H9 (cell line): ENCODE measurements around the gene PPIP5K2. TPM values are rescaled to one million over a fixed set of nuclear protein-coding genes. Genes with fewer than 3 reads are reported as not detected.

ENCODE experiments used
- DNase-seq: peaks from one replicate; pipeline ENCODE4 v3.0.0-alpha.2; 2017
- H2AFZ ChIP-seq: one replicate; pipeline ENCODE4 v1.6.1; 2013; ENCODE audit warnings: mild to moderate bottlenecking, low read length, control low read depth, moderate library complexity
- H2AK5ac ChIP-seq: 2 replicates; pipeline ENCODE4 v1.6.1; 2013; ENCODE audit warnings: low read length, control low read depth, mixed read lengths; ENCODE audit not compliant: insufficient read length
- H2BK120ac ChIP-seq: one replicate; pipeline ENCODE4 v1.6.1; 2013; ENCODE audit warnings: low read depth, mild to moderate bottlenecking, low read length, control low read depth, inconsistent platforms; ENCODE audit not compliant: poor library complexity, severe bottlenecking
- H2BK12ac ChIP-seq: 2 replicates; pipeline ENCODE4 v1.6.1; 2013; ENCODE audit warnings: low read length, control low read depth, mixed read lengths, low read depth; ENCODE audit not compliant: insufficient read length
- H2BK15ac ChIP-seq: 2 replicates; pipeline ENCODE4 v1.6.1; 2013; ENCODE audit warnings: low read depth, low read length, control low read depth
- H2BK20ac ChIP-seq: one replicate; pipeline ENCODE4 v1.6.1; 2013; ENCODE audit warnings: low read depth, mild to moderate bottlenecking, low read length, control low read depth, inconsistent platforms; ENCODE audit not compliant: poor library complexity, severe bottlenecking
- H2BK5ac ChIP-seq: 2 replicates; pipeline ENCODE4 v1.6.1; 2013; ENCODE audit warnings: low read length, control low read depth, mixed read lengths; ENCODE audit not compliant: insufficient read length
- H3K14ac ChIP-seq: 2 replicates; pipeline ENCODE4 v1.6.1; 2013; ENCODE audit warnings: low read length, control low read depth; ENCODE audit not compliant: insufficient read depth
- H3K18ac ChIP-seq: 2 replicates; pipeline ENCODE4 v1.6.1; 2013; ENCODE audit warnings: low read depth, mild to moderate bottlenecking, mixed read lengths, low read length, control low read depth; ENCODE audit not compliant: insufficient read length
- H3K23ac ChIP-seq: 2 replicates; pipeline ENCODE4 v1.6.1; 2013; ENCODE audit warnings: low read length, control low read depth, mixed read lengths, low read depth; ENCODE audit not compliant: insufficient read length
- H3K23me2 ChIP-seq: 2 replicates; pipeline ENCODE4 v1.6.1; 2013; ENCODE audit warnings: low read depth, mild to moderate bottlenecking, mixed read lengths, low read length, control low read depth; ENCODE audit not compliant: insufficient read length, poor library complexity, severe bottlenecking
- H3K27ac ChIP-seq: 2 replicates; pipeline ENCODE4 v1.5.1; 2013; ENCODE audit warnings: low read length, control low read depth, mixed read lengths, low read depth; ENCODE audit not compliant: insufficient read length
- H3K27me3 ChIP-seq: 2 replicates; pipeline ENCODE4 v1.6.1; 2013; ENCODE audit warnings: low read length, control low read depth, inconsistent platforms; ENCODE audit not compliant: insufficient read depth
- H3K4ac ChIP-seq: 2 replicates; pipeline ENCODE4 v1.6.1; 2013; ENCODE audit warnings: low read depth, mild to moderate bottlenecking, control low read depth, inconsistent platforms, low read length, moderate library complexity
- H3K4me1 ChIP-seq: 2 replicates; pipeline ENCODE4 v1.6.1; 2013; ENCODE audit warnings: low read length, control low read depth, inconsistent platforms; ENCODE audit not compliant: insufficient read depth
- H3K4me2 ChIP-seq: 2 replicates; pipeline ENCODE4 v1.6.1; 2013; ENCODE audit warnings: low read length, control low read depth, mixed read lengths; ENCODE audit not compliant: insufficient read length, insufficient read depth
- H3K56ac ChIP-seq: 2 replicates; pipeline ENCODE4 v1.6.1; 2013; ENCODE audit warnings: low read depth, mild to moderate bottlenecking, mixed read lengths, low read length, control low read depth; ENCODE audit not compliant: insufficient read length
- H3K79me1 ChIP-seq: 2 replicates; pipeline ENCODE4 v1.6.1; 2013; ENCODE audit warnings: low read depth, mild to moderate bottlenecking, moderate library complexity, low read length, control low read depth, inconsistent platforms; ENCODE audit not compliant: insufficient read depth, poor library complexity, severe bottlenecking
- H3K79me2 ChIP-seq: 2 replicates; pipeline ENCODE4 v1.6.1; 2013; ENCODE audit warnings: low read length, control low read depth, inconsistent platforms; ENCODE audit not compliant: insufficient read depth
- H3K9ac ChIP-seq: 2 replicates; pipeline ENCODE4 v1.6.1; 2013; ENCODE audit warnings: low read length, control low read depth, mixed read lengths; ENCODE audit not compliant: insufficient read length; ENCODE audit errors: extremely low read depth
- H3K9me3 ChIP-seq: one replicate; pipeline ENCODE4 v1.6.1; 2013; ENCODE audit warnings: low read depth, low read length, inconsistent platforms; ENCODE audit not compliant: control insufficient read depth
- H3T11ph ChIP-seq: one replicate; pipeline ENCODE4 v1.6.1; 2013; ENCODE audit warnings: mild to moderate bottlenecking, low read length, control low read depth, inconsistent platforms
- H4K20me1 ChIP-seq: one replicate; pipeline ENCODE4 v1.6.1; 2013; ENCODE audit not compliant: control insufficient read depth, insufficient read length, insufficient read depth
- H4K5ac ChIP-seq: 2 replicates; pipeline ENCODE4 v1.6.1; 2013; ENCODE audit warnings: low read depth, mild to moderate bottlenecking, mixed read lengths, low read length, control low read depth; ENCODE audit not compliant: insufficient read length
- H4K8ac ChIP-seq: replicated peaks from 2 replicates; pipeline ENCODE4 v1.6.1; 2013; ENCODE audit warnings: low read length, control low read depth, mixed read lengths, low read depth; ENCODE audit not compliant: insufficient read length
- H4K91ac ChIP-seq: 2 replicates; pipeline ENCODE4 v1.6.1; 2013; ENCODE audit warnings: low read depth, mild to moderate bottlenecking, moderate library complexity, mixed read lengths, low read length, control low read depth; ENCODE audit not compliant: insufficient read length
- H3K27ac Mint-ChIP-seq, 3 experiments: 2 replicates in 2 of 3; 3 replicates in 1 of 3; pipeline ENCODE4 v1.8.0; 2020 to 2021; ENCODE audit warnings: mixed read lengths in 3 of 3, mild to moderate bottlenecking in 1 of 3, moderate library complexity in 1 of 3
- H3K27me3 Mint-ChIP-seq: 2 replicates; pipeline ENCODE4 v1.8.0; 2021; ENCODE audit warnings: low read depth, mild to moderate bottlenecking, moderate library complexity, mixed read lengths
- H3K36me3 Mint-ChIP-seq, 3 experiments: 2 replicates in 2 of 3; 3 replicates in 1 of 3; pipeline ENCODE4 v1.8.0; 2020 to 2021; ENCODE audit warnings: low read depth in 3 of 3, mixed read lengths in 3 of 3; ENCODE audit not compliant: insufficient read depth in 1 of 3
- H3K4me1 Mint-ChIP-seq, 2 experiments: 2 replicates each; pipeline ENCODE4 v1.8.0; 2020; ENCODE audit warnings: mixed read lengths in 2 of 2
- H3K4me3 Mint-ChIP-seq, 2 experiments: 2 replicates in 1 of 2; 3 replicates in 1 of 2; pipeline ENCODE4 v1.8.0; 2020 to 2021; ENCODE audit warnings: mild to moderate bottlenecking in 2 of 2, mixed read lengths in 2 of 2, moderate library complexity in 1 of 2
- H3K9me3 Mint-ChIP-seq, 2 experiments: 2 replicates in 1 of 2; 3 replicates in 1 of 2; pipeline ENCODE4 v1.8.0; 2020; ENCODE audit warnings: mild to moderate bottlenecking in 2 of 2, mixed read lengths in 2 of 2, moderate library complexity in 1 of 2
- CTCF ChIP-seq: fragments of 200-600 bp; sonication (generic); conservative IDR thresholded peaks from 3 replicates; pipeline ENCODE4 v1.8.0; 2021; ENCODE audit warnings: antibody characterized with exemption, mild to moderate bottlenecking
- total RNA-seq: library from RNA; stranded (reverse); gene quantifications from 2 replicates; pipeline ENCODE4 v1.2.1, GENCODE V29; 2021

PPIP5K2 gene
- total RNA-seq, 1 experiment from 2014 or later, result 43.8 TPM

GRCh38 chr5:103145196-103145595, 25.1 kb downstream of the PPIP5K2 start:
- Histone ChIP-seq H3K18ac (no peak overlapping the region), H2BK20ac (no peak overlapping the region), H3K14ac (no peak overlapping the region), H2BK120ac (no peak overlapping the region), H3K9me3 (no peaks in the 10 kb centered on the region), H3K9ac (no peak overlapping the region), H3K79me1 (no peaks in the 10 kb centered on the region), H2AK5ac (no peak overlapping the region), H4K91ac (no peak overlapping the region), H3K4me1 (no peaks in the 10 kb centered on the region), H4K20me1 (no peaks in the 10 kb centered on the region), H3K27ac (no peak overlapping the region), H4K8ac (no peak overlapping the region), H3K4me2 (no peak overlapping the region), H3T11ph (no peak overlapping the region), H4K5ac (no peak overlapping the region), H3K27me3 (no peaks in the 10 kb centered on the region), H3K23me2 (no peaks in the 10 kb centered on the region), H3K4ac (no peak overlapping the region), H2BK15ac (no peak overlapping the region), H2BK5ac (no peak overlapping the region), H3K79me2 (no peaks in the 10 kb centered on the region), H3K23ac (no peak overlapping the region), H2AFZ (no peak overlapping the region), H2BK12ac (no peak overlapping the region), H3K56ac (no peak overlapping the region)
- DNase-seq, result no peak
- no peak for TF ChIP-seq CTCF
- Mint-ChIP-seq H3K27ac (no peak overlapping the region), H3K27me3 (no peaks in the 10 kb centered on the region), H3K9me3 (peaks cover 0 to 2% of the 10 kb centered on the region in 2 experiments; a peak in 1 of 5 replicates), H3K36me3 (peaks cover 10 to 12% (median 12%) of the 10 kb centered on the region in 3 experiments), H3K4me1 (no peaks in the 10 kb centered on the region), H3K4me3 (no peak overlapping the region)
